Heart right ventricle (tissue), 16 donors: Measurements from ENCODE around the gene LARP4. TPM values are rescaled to one million over a fixed set of nuclear protein-coding genes. Genes with fewer than 3 reads are reported as not detected.

Experiments
- ATAC-seq, 8 donors: fragments of 200-7000 bp; cut with Tn5 transposase; one replicate each; pipeline ENCODE4 v1.9.1; 2020; ENCODE audit warnings: mild to moderate bottlenecking in 8 of 8, moderate library complexity in 8 of 8, moderate number of reproducible peaks in 1 of 8
- DNase-seq, 2 donors: peaks; one replicate each; pipeline ENCODE4 v3.0.0-alpha.2; 2020
- H3K27ac ChIP-seq, 10 donors: fragments of 200-600 bp; sonication (generic) in 2 of 10; one replicate each; pipeline versions ENCODE4 v1.5.0 to v1.8.0; 2020 to 2022; ENCODE audit warnings: mild to moderate bottlenecking in 3 of 10
- H3K27me3 ChIP-seq, 7 donors: fragments of 200-600 bp; one replicate each; pipeline ENCODE4 v1.8.0; 2021 to 2022; ENCODE audit warnings: mild to moderate bottlenecking in 2 of 7
- H3K36me3 ChIP-seq, 9 donors: fragments of 200-600 bp; sonication (generic) in 1 of 9; one replicate each; pipeline versions ENCODE4 v1.5.0 to v1.8.0; 2020 to 2022; ENCODE audit warnings: mild to moderate bottlenecking in 2 of 9
- H3K4me1 ChIP-seq, 9 donors: fragments of 200-600 bp; sonication (generic) in 1 of 9; one replicate each; pipeline versions ENCODE4 v1.5.0 to v1.8.0; 2020 to 2022; ENCODE audit warnings: mild to moderate bottlenecking in 4 of 9
- H3K4me3 ChIP-seq, 10 donors: fragments of 200-600 bp; sonication (generic) in 2 of 10; one replicate each; pipeline versions ENCODE4 v1.5.0 to v1.8.0; 2020 to 2022; ENCODE audit warnings: mild to moderate bottlenecking in 7 of 10, moderate library complexity in 2 of 10
- H3K9me3 ChIP-seq, 11 donors: fragments of 200-600 bp in 10 of 11; sonication (generic) in 2 of 11; one replicate each; pipeline versions ENCODE4 v1.5.0 to v1.8.0; 2013 to 2022; ENCODE audit warnings: mild to moderate bottlenecking in 2 of 11, control low read depth in 1 of 11, moderate library complexity in 1 of 11
- CTCF ChIP-seq, 9 donors: fragments of 200-600 bp; sonication (generic) in 2 of 9; IDR thresholded peaks; one replicate each; pipeline versions ENCODE4 v1.5.0 to v1.8.0; 2021 to 2022; ENCODE audit warnings: antibody characterized with exemption in 9 of 9, mild to moderate bottlenecking in 5 of 9, moderate library complexity in 1 of 9
- WGBS, 2 donors: extraction: QIAGEN DNeasy Blood & Tissue Kit; methylation state at CpG; one replicate each; pipeline ENCODE4 v1.1.7; 2013; ENCODE audit warnings: inconsistent platforms in 1 of 2; 5-methylcytosine and 5-hydroxymethylcytosine counted together
- intact Hi-C, 10 donors: fragments of 100-400 bp; cut with DNase I; formaldehyde crosslinking; loops; one replicate each; pipeline versions ENCODE4 v1.11.1 to v1.14.2; 2022
- polyA plus RNA-seq, 2 donors: library from polyadenylated mRNA; stranded (reverse); fragments of 200-250 nt; gene quantifications; one replicate each; pipeline ENCODE4 v1.2.3, GENCODE V29; 2013
- total RNA-seq, 10 donors: library from RNA; stranded (reverse); fragmentation: NEBNext Ultra II Directional in 3 of 10; extraction: Animal tissue kit (Norgen Biotek cat#: 25700) in 3 of 10; gene quantifications; one replicate each; pipeline versions ENCODE4 v1.2.1 to v1.2.4, GENCODE V29; 2021 to 2023
- donor health status: Arrhythmogenic right ventricular cardiomyopathy.
- donor health status: ischemic (EF 13 %, LVEDD 7.1; RV severe dilation, severe dysfunction).
- donor health status: healthy with polysubstance abuse.
- donor health status: DM: no; HTN: yes; CAD: no.
- donor health status: DM: no; HTN: no; CAD: no.
- donor health status: ischemic (EF 25% LVEDD 6.9; RV normal size, moderate dysfunction).
- donor health status: ischemic (EF 25% LVEDD 5.7; RV mildly dilated, moderate dysfunction).
- donor health status: healthy.
- donor health status: DM: yes; HTN: yes; CAD: no.
- donor health status: Ischemic cardiomyopathy.
- donor health status: ischemic (EF 35%, LVEDD 5.7; RV mildly dilated, moderate dysfunction).
- donor health status: nonischemic (EF 11% LVEDD 7.7; RV severe dilation, severe dysfunction).
- donor health status: DM: yes; HTN: yes; CAD: no.
- donor health status: PGD.
- donor health status: ischemic (EF 29% LVEDD 5.4; RV normal size, mild dysfunction).
- donor health status: nonischemic (EF 23%, LVEDD 6.1; RV moderate dilation, normal function).

The LARP4 gene
- total and polyA plus RNA-seq, 12 donors: 6.9 to 75.7 (median 58.4) TPM

- Histone ChIP-seq H3K36me3 (no peaks in the 10 kb centered on the region), H3K4me1 (peaks cover 4 to 58% (median 52%) of the 10 kb centered on the region in 9 donors), H3K9me3 (no peaks in the 10 kb centered on the region), H3K4me3 (peak overlapping the region; percentile 68 to 95 (median 86)), H3K27me3 (no peaks in the 10 kb centered on the region), H3K27ac (peak overlapping the region; percentile 74 to 97 (median 94))
- TF ChIP-seq CTCF (IDR thresholded peaks at IDR 0.05): no peak
- intact Hi-C loops: loop anchor here (1.0 to 10.0 kb wide), 9 partner anchors 61 to 231 kb away; no protein-coding TSS in a partner anchor
- 0 to 3% methylated on average over 11 of the region's 11 CpGs for WGBS, 2 donors
- no peak for DNase-seq
- ATAC-seq: peak in 5 of 8 donors; percentile 8 to 57 (median 32)
Observed at GRCh38 chr12:50505675-50506530, 105.2 kb downstream of the LARP4 start.

GRCh38 chr12:50506753-50507473 lies 106.2 kb downstream of the LARP4 start:
- WGBS, 2 donors: 12 to 13% methylated on average over 2 of the region's 2 CpGs
- Histone ChIP-seq H3K4me1 (peaks cover 4 to 58% (median 52%) of the 10 kb centered on the region in 9 donors), H3K9me3 (no peaks in the 10 kb centered on the region), H3K27me3 (no peaks in the 10 kb centered on the region), H3K27ac (peak overlapping the region in 8 of 10 donors; percentile 93 to 97 (median 95)), H3K4me3 (peak overlapping the region in 9 of 10 donors; percentile 14 to 95 (median 81)), H3K36me3 (no peaks in the 10 kb centered on the region)
- ATAC-seq (peak in 1 of 8 donors; percentile 29), DNase-seq (no peak)
- intact Hi-C loops: loop anchor here in 6 of 10 donors (5.0 to 10.0 kb wide), 5 partner anchors 60 to 228 kb away; no protein-coding TSS in a partner anchor
- TF ChIP-seq CTCF (IDR thresholded peaks at IDR 0.05): no peak

GRCh38 chr12:50507474-50507838 lies 106.8 kb downstream of the LARP4 start:
- DNase-seq (no peak), ATAC-seq (no peak)
- no peak for TF ChIP-seq CTCF (IDR thresholded peaks at IDR 0.05)
- no peaks in the 10 kb centered on the region for H3K36me3 ChIP-seq
- peaks cover 4 to 58% (median 52%) of the 10 kb centered on the region in 9 donors for H3K4me1 ChIP-seq
- no peaks in the 10 kb centered on the region for H3K9me3 ChIP-seq
- intact Hi-C loops: loop anchor here in 6 of 10 donors (5.0 to 10.0 kb wide), 5 partner anchors 60 to 227 kb away; no protein-coding TSS in a partner anchor
- peak overlapping the region in 5 of 10 donors; percentile 46 to 97 (median 96) for H3K27ac ChIP-seq
- no peaks in the 10 kb centered on the region for H3K27me3 ChIP-seq
- H3K4me3 ChIP-seq: peak overlapping the region in 3 of 10 donors; percentile 68 to 95 (median 78)
- 77 to 82% methylated on average over 11 of the region's 11 CpGs for WGBS, 2 donors

- Histone ChIP-seq H3K4me3 (no peak overlapping the region), H3K4me1 (peaks cover 4 to 58% (median 54%) of the 10 kb centered on the region in 9 donors), H3K27me3 (no peaks in the 10 kb centered on the region), H3K36me3 (no peaks in the 10 kb centered on the region), H3K27ac (peak overlapping the region in 3 of 10 donors; percentile 11 to 94 (median 46)), H3K9me3 (no peaks in the 10 kb centered on the region)
- 62 to 63% methylated on average over 2 of the region's 2 CpGs for WGBS, 2 donors
- ATAC-seq (no peak), DNase-seq (no peak)
- intact Hi-C loops: loop anchor here in 6 of 10 donors (5.0 to 10.0 kb wide), 5 partner anchors 59 to 227 kb away; no protein-coding TSS in a partner anchor
- no peak for TF ChIP-seq CTCF (IDR thresholded peaks at IDR 0.05)
Observed at GRCh38 chr12:50507930-50508329, 107.2 kb downstream of the LARP4 start.
